LoVo (cell line): ENCODE data around the gene PROB1.
"Not testable (repeated sequence)": the region's sequence is repeated elsewhere in the genome, so short reads cannot be mapped to it uniquely, and the experiment has no call there.

Source experiments
- DNase-seq: peaks from one replicate; pipeline ENCODE4 v3.0.0-alpha.2; 2016; ENCODE audit warnings: low spot score

Gene PROB1

GRCh38 chr5:139394654-139395566 is at the start of gene PROB1:
Gene PROB1, minus strand, starts transcription at chr5:139395104. Its CDS starts 23 bp downstream, at chr5:139395081.
- no peak for DNase-seq

- DNase-seq: no peak
These were observed 49.0 kb upstream of the PROB1 start for GRCh38 chr5:139443831-139444453.

GRCh38 chr5:139440416-139440815 is 45.5 kb upstream of the PROB1 start:
- not testable (repeated sequence) for DNase-seq

DNA sequence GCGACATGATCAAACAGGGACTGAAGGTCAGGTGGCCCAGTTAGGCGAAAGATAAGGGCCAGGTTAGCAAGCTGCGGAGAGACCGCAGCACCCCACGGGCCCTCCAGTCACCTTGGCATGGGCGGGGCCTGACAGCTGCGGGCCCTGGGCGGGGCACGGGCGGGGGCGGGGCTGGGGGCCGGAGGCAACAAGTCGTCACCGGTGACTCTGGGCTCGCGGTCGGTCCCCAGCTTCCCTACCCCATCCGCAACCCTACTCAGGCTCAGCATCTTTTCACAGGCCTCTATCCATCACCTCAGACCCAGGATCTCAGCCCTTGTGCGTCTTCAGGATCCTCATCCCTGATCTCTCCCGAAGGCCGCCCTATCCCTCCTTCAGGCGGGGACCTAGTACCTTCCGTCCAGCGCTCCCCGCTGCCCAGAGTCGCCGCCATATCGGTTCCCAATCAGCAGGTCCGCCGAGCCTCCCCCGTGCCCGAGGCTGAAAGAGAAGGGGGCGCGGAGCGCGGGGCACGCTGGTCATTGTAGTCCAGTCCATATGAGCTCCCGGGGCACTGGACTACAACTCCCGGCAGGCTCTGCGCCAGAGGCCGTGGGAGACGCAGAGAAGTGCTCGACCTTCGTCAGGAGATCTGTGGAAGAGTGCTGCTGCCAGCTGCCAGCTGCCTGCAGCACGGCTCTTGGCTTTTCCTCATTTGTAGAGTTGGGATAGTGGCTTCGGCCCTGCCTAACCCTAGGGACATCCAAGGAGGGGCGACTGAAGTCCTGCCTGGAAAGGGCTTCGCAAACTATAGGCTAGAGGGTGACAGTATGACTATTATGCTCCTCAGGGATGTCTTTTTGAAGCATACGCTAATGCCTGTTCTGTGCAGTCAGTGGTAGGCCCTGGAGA is 44.4 kb upstream of the PROB1 start, which contains the start of gene DNAJC18:
DNAJC18 (minus strand) TSS at position 513 of the 891 bp plus-strand sequence; CDS start at position 433, 80 bp downstream.
- peak; percentile 91 for DNase-seq

DNA sequence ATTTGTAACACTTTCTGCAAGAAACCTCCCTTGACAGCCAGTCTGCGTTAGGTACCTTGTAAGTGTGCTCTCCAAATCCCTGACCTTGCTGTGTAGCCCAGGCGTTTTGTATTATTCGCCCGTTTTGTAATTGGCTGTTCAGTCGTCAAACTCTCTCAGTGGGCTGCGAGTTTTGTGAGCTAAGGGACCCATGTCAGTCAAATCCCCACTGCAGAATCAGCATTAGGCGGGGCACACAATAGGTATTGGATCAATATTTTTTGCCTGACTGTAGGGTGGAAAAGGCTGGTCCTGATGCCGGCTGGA is 43.8 kb upstream of the PROB1 start:
- DNase-seq: no peak

- no peak for DNase-seq
These were observed 40.8 kb upstream of the PROB1 start for GRCh38 chr5:139435676-139436075.

DNA sequence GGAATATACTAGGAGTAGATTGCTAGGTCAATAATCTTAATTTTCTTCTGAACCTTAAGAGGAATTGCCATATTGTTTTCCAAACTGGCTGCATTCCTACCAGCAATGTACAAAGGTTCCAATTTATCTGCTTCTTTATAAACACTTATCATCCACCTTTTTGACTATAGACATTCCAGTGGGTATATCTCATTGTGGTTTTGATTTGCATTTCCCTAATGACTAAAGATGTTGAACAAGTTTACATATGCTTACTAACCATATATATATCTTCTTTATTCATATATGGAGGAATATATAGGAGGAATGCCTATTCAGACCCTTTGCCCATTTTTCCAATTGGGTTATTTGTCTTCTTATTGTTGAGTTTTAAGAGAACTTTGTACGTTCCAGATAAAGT is 36.8 kb upstream of the PROB1 start:
- DNase-seq: no peak

DNA sequence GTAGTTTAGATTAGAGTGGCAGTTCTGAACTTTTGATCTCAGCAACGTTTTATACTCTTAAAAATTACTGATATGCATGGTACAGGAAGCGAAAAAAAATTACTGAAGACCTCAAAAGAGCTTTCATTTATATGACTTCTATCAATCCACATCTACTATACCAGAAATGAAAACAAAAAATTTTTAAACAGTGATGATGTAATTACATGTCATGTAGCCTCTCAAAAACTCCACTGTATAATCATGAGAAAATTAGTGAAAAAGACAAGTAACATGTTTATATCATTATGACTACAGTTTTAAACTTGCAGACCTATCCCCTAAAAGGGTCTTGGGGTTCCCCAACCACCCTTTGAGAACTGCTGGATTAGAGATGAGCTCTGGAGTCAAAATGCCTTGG is 35.1 kb upstream of the PROB1 start:
- DNase-seq: no peak

GRCh38 chr5:139426203-139426885 is 31.4 kb upstream of the PROB1 start:
- no peak for DNase-seq

DNA sequence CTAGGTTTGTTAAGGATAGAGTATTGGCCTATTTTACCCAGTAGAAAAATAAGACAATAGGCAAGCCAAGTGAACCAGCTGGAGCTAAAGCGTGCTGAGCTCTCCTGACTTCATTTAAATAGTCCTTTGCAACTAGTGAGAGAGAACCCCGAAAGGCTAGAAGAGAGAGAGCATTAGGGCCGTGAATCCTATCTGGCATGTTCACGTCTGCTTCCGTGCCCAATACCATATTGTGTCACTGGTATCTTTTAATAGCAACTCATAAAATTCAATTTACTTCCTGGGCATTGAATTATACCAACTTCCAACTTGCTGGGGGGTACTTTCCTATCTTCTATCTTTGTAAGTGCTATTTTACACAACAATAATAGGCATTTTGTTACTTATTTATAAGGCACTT is 30.6 kb upstream of the PROB1 start:
- DNase-seq: no peak

GRCh38 chr5:139422307-139422893 is 27.5 kb upstream of the PROB1 start:
- peak; percentile 74 for DNase-seq

DNA sequence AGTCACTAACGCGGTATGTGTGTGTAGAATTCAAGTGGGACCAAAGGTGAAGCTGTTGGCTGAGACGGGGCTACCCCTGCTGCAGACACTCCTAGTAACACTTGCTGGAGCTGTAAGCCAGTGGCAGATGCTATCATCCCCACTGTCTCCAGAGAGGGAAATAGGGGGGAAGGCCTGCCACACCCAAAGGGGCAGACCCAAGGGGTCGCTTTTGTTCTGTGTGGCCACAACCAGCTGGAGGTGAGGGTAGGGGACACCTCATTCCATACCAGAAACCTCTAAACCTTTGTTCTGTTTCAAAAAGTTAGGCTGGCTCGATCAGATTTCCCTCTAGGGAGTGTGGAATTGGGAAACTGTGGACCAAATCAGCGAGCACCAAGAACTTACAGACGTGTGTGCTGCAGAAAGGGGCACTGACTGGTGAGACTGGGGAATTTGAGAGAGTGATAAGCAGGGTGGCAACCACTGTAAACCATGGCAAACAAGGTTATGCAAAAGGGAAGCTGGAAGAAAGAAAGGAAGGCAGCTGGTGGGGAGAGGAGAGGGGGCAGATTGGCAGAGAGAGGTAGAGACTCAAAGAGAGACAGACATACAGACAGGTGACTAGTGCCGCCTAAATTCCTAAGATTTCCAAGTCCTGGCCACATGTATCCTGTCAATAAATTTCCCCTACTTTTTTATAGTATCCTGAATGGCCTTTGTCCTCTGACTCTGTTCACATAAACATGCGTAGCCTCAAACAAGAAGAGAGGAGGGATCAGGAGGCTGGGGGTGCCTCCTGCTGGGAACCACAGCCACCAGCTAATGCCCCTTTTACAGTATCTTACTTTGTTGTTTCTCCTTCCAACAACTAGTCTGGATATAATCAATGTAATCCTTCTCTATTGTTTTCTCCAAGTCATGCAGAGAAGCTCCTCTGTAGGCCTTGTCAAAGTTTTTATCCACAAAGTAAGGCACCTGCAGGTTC is 24.6 kb upstream of the PROB1 start:
- no peak for DNase-seq

DNA sequence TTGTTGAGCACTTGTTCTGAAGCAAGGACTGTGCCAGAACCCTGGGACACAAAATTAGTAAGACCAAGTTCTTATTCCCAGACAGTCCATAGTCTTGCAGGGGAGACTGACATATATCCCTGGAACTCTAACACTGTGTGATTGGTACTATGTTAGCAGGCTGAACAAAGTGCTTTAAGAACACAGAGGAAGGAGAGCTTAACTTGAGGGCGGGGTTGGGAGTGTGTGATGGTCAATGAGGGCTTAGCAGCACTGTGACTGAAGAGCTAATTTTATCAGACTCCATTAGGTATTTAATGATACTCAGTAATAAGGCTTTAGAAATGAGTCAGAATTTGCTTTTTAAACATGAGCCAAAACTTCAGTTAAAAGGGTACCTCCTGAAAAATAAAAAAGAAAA is 23.9 kb upstream of the PROB1 start:
- DNase-seq: no peak

DNA sequence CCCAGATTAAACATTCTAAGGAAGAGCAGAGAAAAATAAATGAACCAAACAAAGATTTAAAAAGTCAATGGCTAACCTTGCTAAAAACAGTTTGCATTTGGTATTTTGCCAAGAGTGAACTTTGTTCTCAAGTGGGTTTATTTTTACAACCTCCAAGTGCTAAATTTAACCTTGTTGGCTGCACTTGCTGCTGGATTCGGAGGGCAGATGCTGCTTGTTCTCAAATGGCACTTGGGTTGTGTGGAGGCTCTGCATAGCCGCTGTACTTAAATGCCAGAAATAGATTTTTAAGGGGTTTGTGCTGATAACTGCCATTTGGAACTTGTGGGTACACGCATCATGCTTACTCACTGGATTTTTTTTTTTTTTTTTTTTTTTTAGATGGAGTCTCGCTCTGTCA is 22.3 kb upstream of the PROB1 start:
- no peak for DNase-seq

DNA sequence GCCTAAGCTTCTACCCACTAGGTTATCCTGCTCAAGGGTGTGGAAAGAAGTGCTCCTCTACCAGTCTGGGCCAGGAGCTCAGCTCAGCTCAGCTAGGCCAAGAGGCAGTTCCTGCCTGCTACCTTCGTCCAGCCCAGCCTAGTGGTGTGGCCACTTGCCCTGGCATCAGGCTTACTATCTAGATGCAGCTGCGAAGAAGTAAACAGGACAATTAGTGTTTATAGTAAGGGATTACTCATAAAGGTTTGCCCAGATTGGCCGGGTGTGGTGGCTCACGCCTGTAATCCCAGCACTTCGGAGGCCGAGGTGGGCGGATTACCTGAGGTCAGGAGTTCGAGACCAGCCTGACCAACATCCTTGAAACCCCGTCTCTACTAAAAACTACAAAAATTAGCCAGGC is 21.7 kb upstream of the PROB1 start:
- DNase-seq: no peak

- DNase-seq: no peak
These were observed 21.0 kb upstream of the PROB1 start for GRCh38 chr5:139415869-139416268.

- DNase-seq: no peak
These were observed 20.4 kb upstream of the PROB1 start for GRCh38 chr5:139415221-139415861.

DNA sequence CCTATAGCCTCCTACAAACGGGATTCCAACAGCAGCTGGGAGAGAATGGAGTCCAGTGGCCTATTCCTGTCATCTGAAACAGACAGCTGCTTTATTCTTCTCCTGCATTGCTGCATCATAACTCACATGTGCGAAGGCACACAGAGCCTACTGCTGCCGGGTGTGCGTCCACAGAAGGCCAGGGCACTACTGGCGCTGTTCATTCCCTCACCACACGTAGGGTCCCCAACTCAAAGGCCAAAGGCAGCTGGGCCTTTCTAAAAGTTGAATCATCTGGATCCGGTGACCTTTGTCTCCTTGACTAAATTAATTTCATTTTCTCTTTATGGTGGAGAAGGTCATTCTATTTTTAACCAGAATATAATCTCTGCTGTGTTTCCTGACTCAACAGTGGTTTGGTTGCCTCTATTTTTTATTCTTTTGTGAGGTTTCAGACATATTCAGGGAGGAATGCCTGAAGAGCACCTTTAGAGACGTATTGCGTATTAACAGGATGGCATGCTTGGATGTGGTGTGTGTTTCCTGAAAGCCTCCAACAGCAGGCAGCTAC is 19.8 kb upstream of the PROB1 start:
- DNase-seq: no peak

DNA sequence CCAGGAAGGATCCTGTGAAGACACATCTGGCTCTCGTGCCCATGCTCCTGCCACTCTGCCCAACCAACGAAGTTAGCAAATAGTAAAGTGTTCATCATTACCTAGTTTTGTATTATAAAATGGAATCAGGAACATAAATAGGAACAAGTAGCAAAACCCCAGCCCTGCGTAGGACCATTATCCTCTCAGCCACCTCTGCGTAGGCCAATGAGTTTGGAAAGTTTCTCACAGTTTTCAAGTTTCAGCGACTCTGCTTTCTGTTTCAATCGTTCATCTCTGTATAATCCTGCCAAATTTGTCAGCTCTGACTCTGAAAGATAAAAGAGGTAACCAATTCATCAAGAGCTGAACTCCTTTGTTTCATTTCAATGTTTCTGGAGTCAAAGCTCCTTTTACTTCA is 19.1 kb upstream of the PROB1 start:
- no peak for DNase-seq

DNA sequence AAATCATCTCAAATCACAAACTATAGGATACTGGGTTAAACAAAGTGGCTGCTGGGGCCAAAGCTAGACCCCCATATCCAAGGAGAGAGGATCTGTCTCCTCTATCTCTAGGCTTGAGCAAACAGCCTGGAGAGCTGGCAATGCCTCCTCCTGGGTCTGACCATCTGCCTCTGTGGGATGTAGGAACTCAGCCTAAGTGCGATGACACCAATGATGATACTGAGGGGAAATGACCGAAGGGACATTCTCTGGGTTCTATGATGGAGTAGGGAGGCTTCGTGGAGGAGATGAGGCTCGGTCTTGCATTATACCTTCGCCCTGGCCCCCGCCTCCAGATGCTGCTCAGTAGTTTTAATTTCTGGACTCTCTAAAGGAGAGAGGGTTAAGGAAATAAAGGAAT is 18.2 kb upstream of the PROB1 start:
- no peak for DNase-seq
